Mesothelial cell of epicardium (in vitro differentiated cells): ENCODE measurements around the gene FAM78A. TPM values are rescaled to one million over a fixed set of nuclear protein-coding genes. Genes with fewer than 3 reads are reported as not detected.
"Not testable (repeated sequence)": the region's sequence is repeated elsewhere in the genome, so short reads cannot be mapped to it uniquely, and the experiment has no call there.

Experiments used
- DNase-seq, 2 experiments: peaks; one replicate each; pipeline ENCODE4 v3.0.0; 2021; ENCODE audit warnings: low spot score in 2 of 2; ENCODE audit not compliant: unreplicated experiment in 2 of 2
- H3K27ac Mint-ChIP-seq: 2 replicates; pipeline ENCODE4 v1.8.0; 2021; ENCODE audit warnings: mixed read lengths
- H3K27me3 Mint-ChIP-seq: 2 replicates; pipeline ENCODE4 v1.8.0; 2021; ENCODE audit warnings: low read depth, mixed read lengths
- H3K36me3 Mint-ChIP-seq: 2 replicates; pipeline ENCODE4 v1.8.0; 2021; ENCODE audit warnings: mixed read lengths
- H3K4me1 Mint-ChIP-seq: 2 replicates; pipeline ENCODE4 v1.8.0; 2021; ENCODE audit warnings: mixed read lengths
- H3K4me3 Mint-ChIP-seq: 2 replicates; pipeline ENCODE4 v1.8.0; 2021; ENCODE audit warnings: mild to moderate bottlenecking, moderate library complexity, mixed read lengths
- H3K9me3 Mint-ChIP-seq: 2 replicates; pipeline ENCODE4 v1.8.0; 2021; ENCODE audit warnings: mixed read lengths
- total RNA-seq: library from RNA; stranded (reverse); gene quantifications from 3 replicates; pipeline ENCODE4 v1.2.1, GENCODE V29; 2021
- TF ChIP-seq, protein P1 (sequence below): fragments of 200-600 bp; sonication (generic); IDR thresholded peaks from one replicate; pipeline ENCODE4 v1.5.0; 2021; ENCODE audit warnings: antibody characterized with exemption; ENCODE audit not compliant: unreplicated experiment

Gene FAM78A
- total RNA-seq, 1 donor from 2014 or later: 0.80 TPM

GRCh38 chr9:131246618-131247017 lies 29.7 kb downstream of the FAM78A start:
- no peak overlapping the region for H3K4me3 Mint-ChIP-seq
- no peak for DNase-seq
- no peak overlapping the region for H3K27ac Mint-ChIP-seq
- H3K9me3 Mint-ChIP-seq: peaks cover 11% of the 10 kb centered on the region
- H3K4me1 Mint-ChIP-seq: no peaks in the 10 kb centered on the region
- no peaks in the 10 kb centered on the region for H3K36me3 Mint-ChIP-seq
- H3K27me3 Mint-ChIP-seq: no peaks in the 10 kb centered on the region
- TF ChIP-seq, protein P1, sequence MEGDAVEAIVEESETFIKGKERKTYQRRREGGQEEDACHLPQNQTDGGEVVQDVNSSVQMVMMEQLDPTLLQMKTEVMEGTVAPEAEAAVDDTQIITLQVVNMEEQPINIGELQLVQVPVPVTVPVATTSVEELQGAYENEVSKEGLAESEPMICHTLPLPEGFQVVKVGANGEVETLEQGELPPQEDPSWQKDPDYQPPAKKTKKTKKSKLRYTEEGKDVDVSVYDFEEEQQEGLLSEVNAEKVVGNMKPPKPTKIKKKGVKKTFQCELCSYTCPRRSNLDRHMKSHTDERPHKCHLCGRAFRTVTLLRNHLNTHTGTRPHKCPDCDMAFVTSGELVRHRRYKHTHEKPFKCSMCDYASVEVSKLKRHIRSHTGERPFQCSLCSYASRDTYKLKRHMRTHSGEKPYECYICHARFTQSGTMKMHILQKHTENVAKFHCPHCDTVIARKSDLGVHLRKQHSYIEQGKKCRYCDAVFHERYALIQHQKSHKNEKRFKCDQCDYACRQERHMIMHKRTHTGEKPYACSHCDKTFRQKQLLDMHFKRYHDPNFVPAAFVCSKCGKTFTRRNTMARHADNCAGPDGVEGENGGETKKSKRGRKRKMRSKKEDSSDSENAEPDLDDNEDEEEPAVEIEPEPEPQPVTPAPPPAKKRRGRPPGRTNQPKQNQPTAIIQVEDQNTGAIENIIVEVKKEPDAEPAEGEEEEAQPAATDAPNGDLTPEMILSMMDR: no peak

GRCh38 chr9:131244331-131244730 lies 32.0 kb downstream of the FAM78A start:
- H3K27ac Mint-ChIP-seq, H3K36me3 Mint-ChIP-seq, H3K4me1 Mint-ChIP-seq, H3K4me3 Mint-ChIP-seq, H3K27me3 Mint-ChIP-seq, DNase-seq: not testable (repeated sequence)
- peaks cover 11% of the 10 kb centered on the region for H3K9me3 Mint-ChIP-seq

GRCh38 chr9:131240047-131240921 lies 36.0 kb downstream of the FAM78A start:
- Mint-ChIP-seq H3K4me1 (peaks cover 20% of the 10 kb centered on the region), H3K9me3 (peaks cover 8% of the 10 kb centered on the region), H3K36me3 (peaks cover 2% of the 10 kb centered on the region), H3K4me3 (no peak overlapping the region), H3K27me3 (no peaks in the 10 kb centered on the region), H3K27ac (no peak overlapping the region)
- DNase-seq: no peak
- TF ChIP-seq, protein P1: no peak

DNA sequence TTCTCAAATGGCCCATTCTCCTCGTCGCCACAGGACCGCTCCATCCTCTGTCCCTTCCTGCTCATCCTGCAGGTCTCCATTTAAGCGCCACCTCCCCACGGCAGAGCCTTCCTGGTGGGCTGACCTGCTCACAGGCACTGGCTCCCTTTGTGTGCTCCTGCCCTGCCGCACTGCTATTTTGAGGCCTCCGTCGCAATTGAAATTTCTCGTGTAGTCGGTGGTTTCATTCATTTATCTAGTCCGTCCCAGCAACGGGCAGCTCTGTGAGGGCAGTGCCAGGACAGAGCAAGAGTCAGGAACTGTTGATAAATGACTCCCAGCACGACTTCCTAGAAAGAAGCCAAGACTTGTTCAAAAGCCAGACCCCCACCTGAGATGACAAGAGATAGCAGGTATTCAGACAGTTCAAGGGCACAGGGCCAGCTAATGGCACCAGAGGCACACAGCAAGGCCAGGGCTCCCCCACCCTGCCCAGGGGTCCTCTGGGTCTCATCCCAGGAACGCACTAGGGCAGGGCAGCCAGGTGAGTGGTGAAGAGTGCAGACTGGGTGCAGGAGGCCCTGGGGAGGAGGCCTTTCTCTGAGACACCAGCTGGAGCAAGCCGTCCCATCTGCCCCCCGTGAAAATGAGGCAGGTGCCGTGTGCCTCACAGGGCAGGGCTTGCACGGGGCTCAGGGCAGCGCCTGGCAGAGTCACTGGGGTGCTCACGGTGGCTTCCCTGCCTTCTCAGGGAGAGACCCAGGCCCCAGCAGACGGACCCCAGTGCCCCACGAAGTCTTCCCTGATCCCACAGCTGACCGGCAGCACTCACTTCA lies 36.9 kb downstream of the FAM78A start:
- TF ChIP-seq, protein P1: no peak
- H3K36me3 Mint-ChIP-seq: peaks cover 5% of the 10 kb centered on the region
- H3K27me3 Mint-ChIP-seq: no peaks in the 10 kb centered on the region
- DNase-seq: no peak
- H3K4me3 Mint-ChIP-seq: no peak overlapping the region
- H3K27ac Mint-ChIP-seq: no peak overlapping the region
- peaks cover 20% of the 10 kb centered on the region for H3K4me1 Mint-ChIP-seq
- H3K9me3 Mint-ChIP-seq: peaks cover 5% of the 10 kb centered on the region

DNA sequence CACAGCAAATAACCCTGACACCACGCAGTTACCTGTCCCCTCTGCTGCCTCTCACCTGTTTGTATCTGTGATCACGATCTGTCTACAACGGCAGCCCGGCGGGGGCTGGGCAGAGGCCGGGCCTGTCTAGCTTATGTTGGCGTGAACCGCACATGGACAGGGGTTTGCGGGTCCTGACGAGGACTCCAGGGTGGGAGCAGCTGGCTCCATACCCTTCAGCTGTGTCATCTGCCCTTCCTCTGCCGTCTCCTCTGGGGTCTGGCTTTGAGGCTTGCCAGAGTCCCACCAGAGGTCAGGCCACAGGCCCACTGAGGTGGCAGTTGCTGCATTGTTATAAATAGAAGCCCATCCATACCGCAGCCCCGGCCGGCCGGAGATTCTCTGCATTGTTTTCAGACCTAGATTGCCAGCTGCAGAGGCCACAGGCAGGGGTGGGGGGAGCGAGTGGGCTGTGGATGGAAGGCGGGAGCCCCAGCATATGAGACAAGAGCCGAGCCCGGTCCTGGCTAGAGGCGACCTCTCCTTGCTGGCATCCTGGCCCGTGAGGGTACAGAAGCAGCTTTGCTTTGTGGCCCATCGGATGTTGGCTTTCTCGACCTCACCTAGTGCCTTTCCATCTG lies 37.8 kb downstream of the FAM78A start:
- peaks cover 5% of the 10 kb centered on the region for H3K9me3 Mint-ChIP-seq
- peaks cover 20% of the 10 kb centered on the region for H3K4me1 Mint-ChIP-seq
- no peak for DNase-seq
- peaks cover 13% of the 10 kb centered on the region for H3K36me3 Mint-ChIP-seq
- H3K27ac Mint-ChIP-seq: peak overlapping the region; percentile 34
- TF ChIP-seq, protein P1: no peak
- H3K4me3 Mint-ChIP-seq: peak overlapping the region; percentile 37
- H3K27me3 Mint-ChIP-seq: no peaks in the 10 kb centered on the region
